Kidney (tissue), 14 donors: Measurements from ENCODE around the gene ACBD6. TPM values are rescaled to one million over a fixed set of nuclear protein-coding genes. Genes with fewer than 3 reads are reported as not detected.

Source experiments
- DNase-seq, 5 donors: peaks; one replicate each; pipeline ENCODE4 v3.0.0-alpha.2; 2013 to 2020
- FAIRE-seq: peaks from 2 replicates; lab custom pipeline; 2012; peaks lifted over from hg19 to GRCh38; lab: Jason Lieb, UNC
- H3K27ac ChIP-seq, 2 donors: one replicate each; pipeline ENCODE4 v1.7.0; 2013; ENCODE audit warnings: low read depth in 2 of 2, low read length in 2 of 2, inconsistent platforms in 1 of 2
- H3K27me3 ChIP-seq: one replicate; pipeline ENCODE4 v1.7.1; 2013; ENCODE audit warnings: low read length, inconsistent platforms; ENCODE audit not compliant: control insufficient read depth, insufficient read depth
- H3K36me3 ChIP-seq, 3 donors: one replicate each; pipeline versions ENCODE4 v1.7.0 to v1.7.1; 2013; ENCODE audit warnings: low read length in 3 of 3, control low read depth in 1 of 3, inconsistent platforms in 1 of 3; ENCODE audit not compliant: insufficient read depth in 3 of 3, control insufficient read depth in 2 of 3
- H3K4me1 ChIP-seq, 3 donors: one replicate each; pipeline versions ENCODE4 v1.7.0 to v1.7.1; 2013; ENCODE audit warnings: low read length in 3 of 3, inconsistent platforms in 1 of 3, low read depth in 1 of 3; ENCODE audit not compliant: control insufficient read depth in 2 of 3, insufficient read depth in 2 of 3
- H3K4me3 ChIP-seq, 3 donors: one replicate each; pipeline versions ENCODE4 v1.7.0 to v1.8.1; 2013; ENCODE audit warnings: low read length in 3 of 3, control low read depth in 1 of 3, inconsistent platforms in 1 of 3
- H3K9ac ChIP-seq, 3 donors: one replicate each; pipeline versions ENCODE4 v1.7.0 to v1.7.1; 2013; ENCODE audit warnings: low read length in 3 of 3, control low read depth in 1 of 3, inconsistent platforms in 1 of 3
- H3K9me3 ChIP-seq, 3 donors: one replicate each; pipeline versions ENCODE4 v1.7.0 to v1.7.1; 2013; ENCODE audit warnings: low read length in 3 of 3, control low read depth in 1 of 3, inconsistent platforms in 1 of 3; ENCODE audit not compliant: control insufficient read depth in 2 of 3, insufficient read depth in 1 of 3
- intact Hi-C: fragments of 100-400 bp; cut with DNase I; formaldehyde crosslinking; loops from one replicate; pipeline ENCODE4 v1.11.1; 2022
- polyA plus RNA-seq: library from polyadenylated mRNA; stranded (reverse); fragments of 350-450 nt; fragmentation: Illumina TruSeq; extraction: RNeasy Lipid Tissue Mini Kit (QIAGEN cat#74804); gene quantifications from one replicate; pipeline ENCODE4 v1.2.3, GENCODE V29; 2014; ENCODE audit warnings: low read depth, low replicate concordance; ENCODE audit not compliant: insufficient read depth
- total RNA-seq: library from RNA; stranded (reverse); fragmentation: NEBNext Ultra II Directional; extraction: Animal tissue kit (Norgen Biotek cat#: 25700); gene quantifications from one replicate; pipeline ENCODE4 v1.2.1, GENCODE V29; 2021
- TF ChIP-seq, protein P1 (sequence below): IDR thresholded peaks from 3 replicates; pipeline ENCODE4 v1.5.1; 2012; ENCODE audit warnings: mild to moderate bottlenecking, moderate library complexity, borderline replicate concordance; ENCODE audit not compliant: insufficient read depth; ENCODE audit errors: extremely low read depth
- donor health status: control.
- donor health status: control.
- donor health status: control.
- donor health status: control.
- donor health status: control.
- donor health status: DM: yes; HTN: yes; CAD: no.
- donor health status: Normal renal cell carcinoma (clear cell type).

Gene ACBD6
- total and polyA plus RNA-seq, 2 donors from 2014 or later, result 30.9 to 36.4 TPM

DNA sequence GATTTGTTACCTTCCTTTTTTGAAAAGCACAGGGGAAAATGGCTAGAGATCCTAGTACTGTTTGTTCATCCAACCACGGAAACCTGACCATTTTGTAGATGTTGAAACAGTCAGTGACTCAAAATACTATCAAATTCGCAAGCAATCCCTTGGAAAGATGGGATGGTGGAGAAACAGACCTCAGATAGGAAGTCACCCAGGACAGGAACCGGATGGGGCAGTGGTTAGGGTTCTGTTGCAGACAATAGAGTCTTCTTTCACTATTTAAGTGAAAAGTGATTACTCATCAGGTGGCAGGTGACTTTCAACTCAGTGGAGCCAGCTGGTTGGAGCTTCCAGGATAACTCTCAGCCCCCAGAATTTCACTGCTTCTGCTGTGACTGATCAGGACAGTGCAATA, 255.3 kb downstream of the ACBD6 start:
- FAIRE-seq, result no peak
- intact Hi-C loops, result no loop called here

DNA sequence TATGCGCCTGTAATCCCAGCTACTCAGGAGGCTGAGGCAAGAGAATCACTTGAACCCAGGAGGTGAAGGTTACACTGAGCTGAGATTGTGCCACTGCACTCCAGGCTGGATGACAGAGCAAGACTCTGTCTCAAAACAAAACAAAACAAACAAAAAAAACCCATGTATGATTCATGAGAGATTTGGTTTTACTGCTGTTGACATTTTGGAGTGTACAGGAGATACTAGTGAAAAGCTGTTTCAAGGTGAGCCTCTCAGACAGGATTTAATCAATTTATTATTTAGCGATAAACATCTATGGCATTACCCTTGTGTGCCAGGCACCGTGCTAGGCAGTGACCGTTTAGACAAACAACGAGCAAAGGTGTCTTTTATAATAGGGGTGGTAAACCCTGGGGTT, 255.8 kb downstream of the ACBD6 start:
- TF ChIP-seq, protein P1, sequence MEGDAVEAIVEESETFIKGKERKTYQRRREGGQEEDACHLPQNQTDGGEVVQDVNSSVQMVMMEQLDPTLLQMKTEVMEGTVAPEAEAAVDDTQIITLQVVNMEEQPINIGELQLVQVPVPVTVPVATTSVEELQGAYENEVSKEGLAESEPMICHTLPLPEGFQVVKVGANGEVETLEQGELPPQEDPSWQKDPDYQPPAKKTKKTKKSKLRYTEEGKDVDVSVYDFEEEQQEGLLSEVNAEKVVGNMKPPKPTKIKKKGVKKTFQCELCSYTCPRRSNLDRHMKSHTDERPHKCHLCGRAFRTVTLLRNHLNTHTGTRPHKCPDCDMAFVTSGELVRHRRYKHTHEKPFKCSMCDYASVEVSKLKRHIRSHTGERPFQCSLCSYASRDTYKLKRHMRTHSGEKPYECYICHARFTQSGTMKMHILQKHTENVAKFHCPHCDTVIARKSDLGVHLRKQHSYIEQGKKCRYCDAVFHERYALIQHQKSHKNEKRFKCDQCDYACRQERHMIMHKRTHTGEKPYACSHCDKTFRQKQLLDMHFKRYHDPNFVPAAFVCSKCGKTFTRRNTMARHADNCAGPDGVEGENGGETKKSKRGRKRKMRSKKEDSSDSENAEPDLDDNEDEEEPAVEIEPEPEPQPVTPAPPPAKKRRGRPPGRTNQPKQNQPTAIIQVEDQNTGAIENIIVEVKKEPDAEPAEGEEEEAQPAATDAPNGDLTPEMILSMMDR, result no peak
- H3K27me3 ChIP-seq, result peaks cover 4% of the 10 kb centered on the region
- no peaks in the 10 kb centered on the region for H3K36me3 ChIP-seq
- no peak overlapping the region for H3K9ac ChIP-seq
- DNase-seq, result no peak
- H3K9me3 ChIP-seq, result no peaks in the 10 kb centered on the region
- no peak for FAIRE-seq
- intact Hi-C loops, result no loop called here
- no peak overlapping the region for H3K4me3 ChIP-seq
- H3K27ac ChIP-seq, result no peak overlapping the region
- H3K4me1 ChIP-seq, result no peaks in the 10 kb centered on the region

More for the DNA sequence above, 255.3 kb downstream of the ACBD6 start:
- H3K36me3 ChIP-seq, result no peaks in the 10 kb centered on the region
- no peak overlapping the region for H3K27ac ChIP-seq
- no peaks in the 10 kb centered on the region for H3K9me3 ChIP-seq
- H3K27me3 ChIP-seq, result peaks cover 3% of the 10 kb centered on the region
- H3K4me3 ChIP-seq, result no peak overlapping the region
- no peak overlapping the region for H3K9ac ChIP-seq
- H3K4me1 ChIP-seq, result no peaks in the 10 kb centered on the region
- no peak for DNase-seq
- TF ChIP-seq, protein P1, result no peak

DNA sequence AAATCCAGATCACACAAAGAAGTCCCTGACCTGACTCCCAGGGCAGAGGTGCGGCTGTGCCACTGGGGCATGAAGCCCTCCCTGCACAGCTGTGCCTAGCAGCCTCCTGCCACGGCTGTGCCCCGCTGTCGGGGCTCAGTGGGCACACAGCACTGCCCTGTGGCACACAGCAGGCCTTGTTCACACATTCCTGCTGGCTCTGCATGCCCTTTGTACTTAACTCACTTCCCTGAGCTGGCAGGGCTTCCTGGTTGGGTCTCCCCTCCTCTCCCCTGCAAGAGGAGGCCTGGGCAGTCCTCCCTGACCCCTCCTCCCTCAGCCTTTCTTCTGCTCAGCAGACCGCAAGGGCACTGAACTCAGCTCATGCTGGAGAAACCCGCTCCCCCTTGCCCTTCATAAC, 257.5 kb downstream of the ACBD6 start:
- H3K27me3 ChIP-seq, result peaks cover 12% of the 10 kb centered on the region
- H3K9ac ChIP-seq, result no peak overlapping the region
- no peak overlapping the region for H3K4me3 ChIP-seq
- no peaks in the 10 kb centered on the region for H3K4me1 ChIP-seq
- no peaks in the 10 kb centered on the region for H3K36me3 ChIP-seq
- no peak for FAIRE-seq
- DNase-seq, result peak in 3 of 5 donors; percentile 22 to 50 (median 39)
- no peaks in the 10 kb centered on the region for H3K9me3 ChIP-seq
- intact Hi-C loops, result no loop called here
- TF ChIP-seq, protein P1, result no peak
- no peak overlapping the region for H3K27ac ChIP-seq

DNA sequence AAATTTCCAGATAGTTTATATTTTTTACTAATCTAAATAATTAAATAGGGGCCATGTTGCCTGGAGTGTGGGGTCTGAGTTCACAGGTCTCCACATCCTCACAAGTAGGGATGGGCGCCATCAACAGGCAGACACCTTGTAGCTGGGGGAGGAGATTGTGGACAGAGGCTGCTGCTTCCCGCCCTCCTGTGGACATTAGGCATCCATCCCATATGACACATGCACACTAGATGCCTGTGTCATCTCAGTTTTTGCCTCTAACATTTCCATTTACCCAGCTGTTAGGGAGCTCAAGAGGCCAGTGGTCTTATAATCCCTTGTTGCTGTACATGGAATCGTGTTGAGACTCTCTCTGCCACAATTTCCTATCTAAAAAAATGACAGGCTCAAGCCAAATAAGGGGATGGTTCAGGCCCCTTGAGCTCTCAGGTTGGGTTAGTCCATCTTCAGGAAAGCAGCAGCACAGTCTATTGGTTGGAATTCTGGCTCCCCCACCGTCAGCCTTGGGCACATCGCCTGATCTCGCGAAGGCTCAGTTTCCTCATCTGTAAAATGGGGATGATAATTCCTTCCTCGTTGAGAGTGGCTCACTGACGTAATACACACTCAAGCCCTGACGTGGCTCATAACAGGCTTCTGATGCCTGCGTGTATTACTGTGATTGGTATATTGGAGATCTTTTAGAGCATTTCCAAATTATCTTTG, 258.7 kb downstream of the ACBD6 start:
- TF ChIP-seq, protein P1, result no peak
- intact Hi-C loops, result no loop called here
- H3K4me3 ChIP-seq, result no peak overlapping the region

More for the DNA sequence above, 258.7 kb downstream of the ACBD6 start:
- FAIRE-seq (no peak), DNase-seq (no peak)
- no peaks in the 10 kb centered on the region for H3K9me3 ChIP-seq
- H3K4me1 ChIP-seq, result no peaks in the 10 kb centered on the region
- peaks cover 22% of the 10 kb centered on the region for H3K27me3 ChIP-seq
- no peak overlapping the region for H3K27ac ChIP-seq
- H3K36me3 ChIP-seq, result no peaks in the 10 kb centered on the region
- H3K9ac ChIP-seq, result no peak overlapping the region
